Testis (tissue), 3 donors: ENCODE data around the gene CACNA1C. TPM values are rescaled to one million over a fixed set of nuclear protein-coding genes. Genes with fewer than 3 reads are reported as not detected.
"Not testable (repeated sequence)": the region's sequence is repeated elsewhere in the genome, so short reads cannot be mapped to it uniquely, and the experiment has no call there.

Experiments used
- DNase-seq: peaks from one replicate; pipeline ENCODE4 v3.0.0-alpha.2; 2019
- H3K27ac ChIP-seq, 2 donors: fragments of 200-600 bp; sonication (generic); one replicate each; pipeline ENCODE4 v1.5.1; 2019
- H3K27me3 ChIP-seq: fragments of 200-600 bp; sonication (generic); one replicate; pipeline ENCODE4 v1.5.1; 2019
- H3K36me3 ChIP-seq: fragments of 200-600 bp; sonication (generic); one replicate; pipeline ENCODE4 v1.5.1; 2017; ENCODE audit warnings: low read depth; ENCODE audit errors: missing control alignments
- H3K4me1 ChIP-seq: fragments of 200-600 bp; sonication (generic); one replicate; pipeline ENCODE4 v1.5.1; 2019
- H3K4me3 ChIP-seq, 2 donors: fragments of 200-600 bp; sonication (generic); one replicate each; pipeline ENCODE4 v1.5.1; 2017 to 2019
- H3K9me3 ChIP-seq: fragments of 200-600 bp; sonication (generic); one replicate; pipeline ENCODE4 v1.5.1; 2017
- CTCF ChIP-seq, 3 experiments: fragments of 450-650 bp in 2 of 3; fragments of 200-600 bp in 1 of 3; sonication (generic) in 1 of 3; IDR thresholded peaks; one replicate each; pipeline ENCODE4 v1.5.1; 2016 to 2019; ENCODE audit warnings: antibody characterized with exemption in 3 of 3, mild to moderate bottlenecking in 2 of 3, moderate library complexity in 1 of 3
- POLR2A ChIP-seq: fragments of 450-650 bp; IDR thresholded peaks from one replicate; pipeline ENCODE4 v1.6.1; 2017; ENCODE audit warnings: antibody characterized with exemption, mild to moderate bottlenecking, moderate library complexity
- WGBS, 2 donors: methylation state at CpG; one replicate each; pipeline ENCODE4 v1.1.5; 2018; 5-methylcytosine and 5-hydroxymethylcytosine counted together
- intact Hi-C: fragments of 100-400 bp; cut with DNase I; formaldehyde crosslinking; loops from one replicate; pipeline ENCODE4 v1.15.1; 2023; ENCODE audit warnings: low total_unique reads
- polyA plus RNA-seq: library from polyadenylated mRNA; stranded (reverse); fragments of 350-450 nt; fragmentation: Illumina TruSeq; extraction: RNeasy Lipid Tissue Mini Kit (QIAGEN cat#74804); gene quantifications from one replicate; pipeline ENCODE4 v1.2.3, GENCODE V29; 2014; ENCODE audit warnings: low read depth, low replicate concordance; ENCODE audit not compliant: insufficient read depth
- total RNA-seq, 2 donors: library from RNA; depleted of rRNA; stranded (reverse); fragments of >200 nt; gene quantifications; one replicate each; pipeline ENCODE4 v1.2.3, GENCODE V29; 2016

Gene CACNA1C
- total and polyA plus RNA-seq, 3 donors from 2014 or later = 20.3 to 36.8 (median 32.0) TPM

GRCh38 chr12:2681450-2682205, 628.8 kb downstream of the CACNA1C start:
- intact Hi-C loops = no loop called here
- no peak for DNase-seq
- no peak overlapping the region for H3K27ac ChIP-seq

GRCh38 chr12:2682296-2683251, 629.8 kb downstream of the CACNA1C start:
- Histone ChIP-seq H3K4me3 (no peak overlapping the region), H3K9me3 (no peaks in the 10 kb centered on the region), H3K36me3 (no peaks in the 10 kb centered on the region), H3K27me3 (no peaks in the 10 kb centered on the region), H3K27ac (no peak overlapping the region), H3K4me1 (no peaks in the 10 kb centered on the region)
- DNase-seq = peak; percentile 45
- TF ChIP-seq POLR2A = no peak
- peak in 2 of 3 experiments; percentile 46 to 50 for TF ChIP-seq CTCF (IDR thresholded peaks at IDR 0.05)
- WGBS, 2 donors = 58 to 60% methylated on average over 10 of the region's 10 CpGs
- intact Hi-C loops = no loop called here

More at GRCh38 chr12:2681450-2682205, 628.8 kb downstream of the CACNA1C start:
- Histone ChIP-seq H3K4me1 (no peaks in the 10 kb centered on the region), H3K9me3 (no peaks in the 10 kb centered on the region), H3K27me3 (no peaks in the 10 kb centered on the region), H3K36me3 (no peaks in the 10 kb centered on the region), H3K4me3 (no peak overlapping the region)
- TF ChIP-seq CTCF (IDR thresholded peaks at IDR 0.05) (no peak), POLR2A (no peak)
- 63 to 73% methylated on average over 12 of the region's 12 CpGs for WGBS, 2 donors

- TF ChIP-seq POLR2A (no peak), CTCF (IDR thresholded peaks at IDR 0.05) (no peak)
- WGBS, 2 donors = 74 to 84% methylated on average over 4 to 12 of the region's 12 CpGs
- Histone ChIP-seq H3K36me3 (no peaks in the 10 kb centered on the region), H3K27ac (no peak overlapping the region), H3K4me1 (no peaks in the 10 kb centered on the region), H3K9me3 (no peaks in the 10 kb centered on the region), H3K4me3 (no peak overlapping the region), H3K27me3 (no peaks in the 10 kb centered on the region)
- DNase-seq = no peak
- intact Hi-C loops = no loop called here
Observed at GRCh38 chr12:2683283-2684025, 630.7 kb downstream of the CACNA1C start.

- H3K27ac ChIP-seq, H3K4me3 ChIP-seq, H3K9me3 ChIP-seq, intact Hi-C loops, H3K27me3 ChIP-seq, H3K36me3 ChIP-seq, H3K4me1 ChIP-seq, DNase-seq: not testable (repeated sequence)
- 78 to 82% methylated on average over 6 of the region's 6 CpGs for WGBS, 2 donors
Observed at GRCh38 chr12:2684026-2684325, 631.2 kb downstream of the CACNA1C start.

GRCh38 chr12:2685620-2686279, 633.0 kb downstream of the CACNA1C start:
- H3K9me3 ChIP-seq, H3K27ac ChIP-seq, H3K27me3 ChIP-seq, H3K4me3 ChIP-seq, DNase-seq, intact Hi-C loops, H3K36me3 ChIP-seq, H3K4me1 ChIP-seq: not testable (repeated sequence)
- 86 to 87% methylated on average over 20 of the region's 20 CpGs for WGBS, 2 donors
